ENCODE measurements around the gene GRAMD1C.

DNA sequence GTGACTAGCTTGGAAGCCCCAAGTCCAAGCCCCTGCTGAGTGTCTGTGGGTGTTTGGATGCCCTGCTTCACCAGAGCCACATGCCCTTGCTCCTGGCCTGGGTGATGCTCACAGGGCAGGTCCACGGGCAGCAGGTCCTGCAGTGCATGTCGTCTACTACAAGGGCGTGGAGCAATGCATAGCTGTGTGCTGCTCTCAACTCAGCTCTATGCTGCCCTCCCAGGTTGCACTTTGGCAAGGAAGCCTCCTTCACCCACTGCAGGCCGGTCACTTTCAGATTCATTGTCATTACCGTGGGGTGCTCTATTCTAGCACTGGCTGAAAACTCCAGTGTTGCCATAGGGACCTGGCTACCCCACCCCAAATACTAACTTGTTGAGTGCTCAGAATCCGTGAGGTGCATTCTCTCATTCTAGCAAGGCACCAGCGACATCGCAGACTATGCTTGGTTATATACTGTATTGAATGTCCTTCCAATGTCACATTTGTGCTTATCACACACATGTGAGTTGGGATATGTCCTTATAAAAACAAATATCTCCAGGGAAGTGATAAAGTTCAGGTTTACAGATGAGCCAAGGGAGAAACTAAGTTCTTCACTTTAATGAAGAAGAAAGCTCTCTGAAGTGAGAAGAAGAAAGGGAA, 51.8 kb downstream of the GRAMD1C start:
- TF ChIP-seq CTCF (IDR thresholded peaks at IDR 0.05; ENCODE audit: insufficient read depth, low read length, poor library complexity, severe bottlenecking) (no peak), EZH2phosphoT487 (conservative IDR thresholded peaks at IDR 0.05; ENCODE audit: low read length) (no peak)

Data from SU-DHL-6 (cell line).